PFSK-1 (cell line): Measurements from ENCODE around the gene OPCML.

Experiments
- REST ChIP-seq, 2 experiments: IDR thresholded peaks; 2 replicates each; pipeline versions ENCODE4 v1.6.1 to v1.8.0; 2011 to 2012; ENCODE audit warnings: low read depth in 2 of 2, low read length in 2 of 2, control low read depth in 1 of 2, inconsistent platforms in 1 of 2, mild to moderate bottlenecking in 1 of 2, moderate library complexity in 1 of 2; ENCODE audit not compliant: insufficient read depth in 1 of 2
- TAF1 ChIP-seq: IDR thresholded peaks from 2 replicates; pipeline ENCODE4 v1.6.1; 2012; ENCODE audit warnings: low read length, control low read depth, borderline replicate concordance; ENCODE audit not compliant: insufficient read depth

- TF ChIP-seq TAF1 (no peak), REST (IDR thresholded peaks at IDR 0.05; ENCODE audit: insufficient read depth in 1 of 2, low read depth in 2 of 2, low read length in 2 of 2) (no peak)
Observed at GRCh38 chr11:132658004-132658403, 874.3 kb downstream of the OPCML start.
